Keratinocyte (primary cell): ENCODE results near the gene PPIA. TPM values are rescaled to one million over a fixed set of nuclear protein-coding genes. Genes with fewer than 3 reads are reported as not detected.

Source experiments
- DNase-seq: peaks from one replicate; pipeline ENCODE4 v3.0.0-alpha.2; 2011; ENCODE audit warnings: low read depth, missing footprints, low spot score
- FAIRE-seq: peaks from 2 replicates; lab custom pipeline; 2011; peaks lifted over from hg19 to GRCh38; lab: Jason Lieb, UNC
- H2AFZ ChIP-seq: 2 replicates; pipeline ENCODE4 v1.6.0; 2012; ENCODE audit warnings: low read length, control low read depth, inconsistent platforms; ENCODE audit not compliant: control insufficient read depth
- H3K27ac ChIP-seq: 2 replicates; pipeline ENCODE4 v1.5.1; 2011; ENCODE audit warnings: low read length; ENCODE audit not compliant: control insufficient read depth, insufficient read depth
- H3K27me3 ChIP-seq: 3 replicates; pipeline ENCODE4 v1.6.0; 2011; ENCODE audit warnings: low read length; ENCODE audit not compliant: control insufficient read depth, insufficient read depth; ENCODE audit errors: extremely low read depth
- H3K36me3 ChIP-seq, 2 experiments: 2 replicates in 1 of 2; 3 replicates in 1 of 2; pipeline ENCODE4 v1.5.1; 2011; ENCODE audit warnings: low read length in 2 of 2, mild to moderate bottlenecking in 1 of 2; ENCODE audit not compliant: control insufficient read depth in 2 of 2, insufficient read depth in 2 of 2; ENCODE audit errors: extremely low read depth in 1 of 2
- H3K4me1 ChIP-seq: 3 replicates; pipeline ENCODE4 v1.5.1; 2011; ENCODE audit warnings: low read length; ENCODE audit not compliant: control insufficient read depth, insufficient read depth; ENCODE audit errors: extremely low read depth
- H3K4me2 ChIP-seq: 3 replicates; pipeline ENCODE4 v1.6.0; 2011; ENCODE audit warnings: low read depth, low read length; ENCODE audit not compliant: control insufficient read depth, insufficient read depth; ENCODE audit errors: extremely low read depth
- H3K4me3 ChIP-seq, 3 experiments: fragments of 200-600 bp in 1 of 3; sonication (generic) in 1 of 3; 2 replicates in 2 of 3; 3 replicates in 1 of 3; pipeline ENCODE4 v1.5.1; 2011 to 2016; ENCODE audit warnings: low read length in 3 of 3, mild to moderate bottlenecking in 3 of 3, control low read depth in 2 of 3, inconsistent platforms in 1 of 3, low read depth in 1 of 3, mixed read lengths in 1 of 3, mixed run types in 1 of 3, moderate library complexity in 1 of 3; ENCODE audit not compliant: control insufficient read depth in 2 of 3, insufficient read depth in 2 of 3; ENCODE audit errors: extremely low read depth in 1 of 3
- H3K79me2 ChIP-seq: 2 replicates; pipeline ENCODE4 v1.6.0; 2012; ENCODE audit warnings: low read length; ENCODE audit not compliant: control insufficient read depth, insufficient read depth
- H3K9ac ChIP-seq: 3 replicates; pipeline ENCODE4 v1.6.0; 2011; ENCODE audit warnings: low read length; ENCODE audit not compliant: control insufficient read depth, insufficient read depth; ENCODE audit errors: extremely low read depth
- H3K9me1 ChIP-seq: 3 replicates; pipeline ENCODE4 v1.6.0; 2011; ENCODE audit warnings: low read length; ENCODE audit not compliant: control insufficient read depth, insufficient read depth; ENCODE audit errors: extremely low read depth
- H3K9me3 ChIP-seq: 2 replicates; pipeline ENCODE4 v1.5.1; 2012; ENCODE audit warnings: low read depth, low read length; ENCODE audit not compliant: control insufficient read depth
- H4K20me1 ChIP-seq: 3 replicates; pipeline ENCODE4 v1.6.0; 2011; ENCODE audit warnings: low read length; ENCODE audit not compliant: control insufficient read depth, insufficient read depth; ENCODE audit errors: extremely low read depth
- EZH2 ChIP-seq: IDR thresholded peaks from one replicate; pipeline ENCODE4 v1.6.1; 2012; ENCODE audit warnings: inconsistent platforms, mild to moderate bottlenecking, low read length, moderate library complexity
- dilution Hi-C: fragments of 300-500 bp; cut with MboI; formaldehyde crosslinking; loops from one replicate; pipeline ENCODE4 v1.7.0; 2020; ENCODE audit warnings: low sequenced_read_pairs; ENCODE audit not compliant: extremely low pct_ligation_motif_present
- polyA plus RNA-seq, 5 experiments: library from polyadenylated mRNA; depleted of rRNA in 3 of 5; stranded (reverse) in 3 of 5; stranded (forward) in 1 of 5; unstranded in 1 of 5; fragments of >200 nt; gene quantifications; 1 replicate in 1 of 5; 2 replicates in 3 of 5; 3 replicates in 1 of 5; pipeline versions ENCODE4 v1.2.1 to v1.2.3, GENCODE V29; 2011 to 2012; ENCODE audit warnings: missing spikeins in 2 of 5, low read depth in 1 of 5, low replicate concordance in 1 of 5
- TF ChIP-seq, protein P1 (sequence below), 3 experiments: IDR thresholded peaks in 1 of 3; conservative IDR thresholded peaks in 1 of 3; optimal IDR thresholded peaks in 1 of 3; 2 replicates in 2 of 3; 3 replicates in 1 of 3; pipeline versions ENCODE3 to v1.5.1; 2011; ENCODE audit warnings: low read length in 3 of 3, mild to moderate bottlenecking in 3 of 3, moderate library complexity in 2 of 3, control low read depth in 1 of 3, inconsistent platforms in 1 of 3; ENCODE audit not compliant: insufficient read depth in 2 of 3; ENCODE audit errors: extremely low read depth in 1 of 3

PPIA gene
- polyA plus RNA-seq, 1 donor (not counting 4 experiments of a cell fraction or from before 2014, with no cell fraction given) = 6,965 TPM

- H4K20me1 ChIP-seq = peaks cover 3% of the 10 kb centered on the region
- H3K4me1 ChIP-seq = peaks cover 28% of the 10 kb centered on the region
- peak overlapping the region; percentile 75 for H3K4me2 ChIP-seq
- H3K9me1 ChIP-seq = peaks cover 5% of the 10 kb centered on the region
- H3K27ac ChIP-seq = peak overlapping the region; percentile 23
- H3K4me3 ChIP-seq = peak overlapping the region; percentile 66 to 89 (median 67)
- H3K79me2 ChIP-seq = peaks cover 32% of the 10 kb centered on the region
- peaks cover 0 to 11% of the 10 kb centered on the region in 2 experiments for H3K36me3 ChIP-seq
- no peak for FAIRE-seq
- no peak overlapping the region for H2AFZ ChIP-seq
- DNase-seq = no peak
- TF ChIP-seq, protein P1, sequence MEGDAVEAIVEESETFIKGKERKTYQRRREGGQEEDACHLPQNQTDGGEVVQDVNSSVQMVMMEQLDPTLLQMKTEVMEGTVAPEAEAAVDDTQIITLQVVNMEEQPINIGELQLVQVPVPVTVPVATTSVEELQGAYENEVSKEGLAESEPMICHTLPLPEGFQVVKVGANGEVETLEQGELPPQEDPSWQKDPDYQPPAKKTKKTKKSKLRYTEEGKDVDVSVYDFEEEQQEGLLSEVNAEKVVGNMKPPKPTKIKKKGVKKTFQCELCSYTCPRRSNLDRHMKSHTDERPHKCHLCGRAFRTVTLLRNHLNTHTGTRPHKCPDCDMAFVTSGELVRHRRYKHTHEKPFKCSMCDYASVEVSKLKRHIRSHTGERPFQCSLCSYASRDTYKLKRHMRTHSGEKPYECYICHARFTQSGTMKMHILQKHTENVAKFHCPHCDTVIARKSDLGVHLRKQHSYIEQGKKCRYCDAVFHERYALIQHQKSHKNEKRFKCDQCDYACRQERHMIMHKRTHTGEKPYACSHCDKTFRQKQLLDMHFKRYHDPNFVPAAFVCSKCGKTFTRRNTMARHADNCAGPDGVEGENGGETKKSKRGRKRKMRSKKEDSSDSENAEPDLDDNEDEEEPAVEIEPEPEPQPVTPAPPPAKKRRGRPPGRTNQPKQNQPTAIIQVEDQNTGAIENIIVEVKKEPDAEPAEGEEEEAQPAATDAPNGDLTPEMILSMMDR (optimal IDR thresholded peaks at IDR 0.05 in 1 of 3, IDR thresholded peaks at IDR 0.05 in 1 of 3, conservative IDR thresholded peaks at IDR 0.05 in 1 of 3; ENCODE audit: extremely low read depth in 1 of 3, insufficient read depth in 2 of 3, low read length in 3 of 3) = no peak
- TF ChIP-seq EZH2 = no peak
- H3K9me3 ChIP-seq = no peaks in the 10 kb centered on the region
- dilution Hi-C loops = no loop called here
- peak overlapping the region; percentile 70 for H3K9ac ChIP-seq
- no peaks in the 10 kb centered on the region for H3K27me3 ChIP-seq
These were observed 47.3 kb upstream of the PPIA start for GRCh38 chr7:44748948-44749731.

DNA sequence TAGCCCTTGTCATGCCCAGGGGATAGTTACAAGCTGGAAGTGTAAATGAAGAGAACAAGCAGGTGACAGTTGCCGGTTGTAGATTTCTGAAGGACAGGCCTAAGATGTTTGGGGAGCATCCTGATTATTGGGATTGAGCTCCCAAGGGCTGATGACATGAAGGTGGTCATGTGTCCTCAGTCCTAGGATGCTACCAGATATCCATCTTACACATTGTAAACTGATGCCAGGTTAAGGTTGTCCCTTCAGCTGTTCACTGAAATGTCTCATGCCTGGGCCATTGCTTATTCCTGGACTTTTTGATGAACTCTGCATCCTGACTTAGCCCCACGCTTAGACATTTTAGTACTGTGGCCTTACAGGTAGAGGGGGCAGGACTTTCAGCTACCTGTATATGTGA is 46.5 kb upstream of the PPIA start:
- no peak overlapping the region for H3K9ac ChIP-seq

More for the DNA sequence above, 46.5 kb upstream of the PPIA start:
- no peak for DNase-seq
- TF ChIP-seq, protein P1 (optimal IDR thresholded peaks at IDR 0.05 in 1 of 3, IDR thresholded peaks at IDR 0.05 in 1 of 3, conservative IDR thresholded peaks at IDR 0.05 in 1 of 3; ENCODE audit: extremely low read depth in 1 of 3, insufficient read depth in 2 of 3, low read length in 3 of 3) = no peak
- Histone ChIP-seq H2AFZ (no peak overlapping the region), H3K79me2 (peaks cover 39% of the 10 kb centered on the region), H3K27ac (no peak overlapping the region), H3K27me3 (no peaks in the 10 kb centered on the region), H3K4me3 (peak overlapping the region in 1 of 3 experiments; percentile 66), H3K4me2 (peak overlapping the region; percentile 75), H3K36me3 (peaks cover 0 to 11% of the 10 kb centered on the region in 2 experiments), H3K9me3 (no peaks in the 10 kb centered on the region), H3K9me1 (peaks cover 6% of the 10 kb centered on the region), H4K20me1 (peaks cover 3% of the 10 kb centered on the region), H3K4me1 (peaks cover 32% of the 10 kb centered on the region)
- dilution Hi-C loops = no loop called here
- no peak for FAIRE-seq
